Mesenchymal stem cell (in vitro differentiated cells and primary cell): ENCODE results near the gene ZC3H18.

Experiments used
- DNase-seq: peaks from one replicate; pipeline ENCODE4 v3.0.0-alpha.2; 2013
- H2AFZ ChIP-seq: one replicate; pipeline ENCODE4 v1.6.1; 2013; ENCODE audit warnings: low read depth, mild to moderate bottlenecking, control low read depth, inconsistent platforms, low read length, moderate library complexity
- H2AK5ac ChIP-seq: 2 replicates; pipeline ENCODE4 v1.6.1; 2013; ENCODE audit warnings: low read length, moderate library complexity, mild to moderate bottlenecking, inconsistent platforms; ENCODE audit not compliant: severe bottlenecking
- H2BK120ac ChIP-seq: one replicate; pipeline ENCODE4 v1.6.1; 2013; ENCODE audit warnings: low read depth, mild to moderate bottlenecking, inconsistent platforms, low read length, moderate library complexity
- H2BK12ac ChIP-seq, 2 experiments: one replicate each; pipeline ENCODE4 v1.6.1; 2013; ENCODE audit warnings: inconsistent platforms in 2 of 2, low read length in 2 of 2, mild to moderate bottlenecking in 2 of 2, moderate library complexity in 2 of 2, control low read depth in 1 of 2
- H2BK15ac ChIP-seq: one replicate; pipeline ENCODE4 v1.6.1; 2013; ENCODE audit warnings: mild to moderate bottlenecking, low read depth, inconsistent platforms; ENCODE audit not compliant: poor library complexity, severe bottlenecking
- H2BK5ac ChIP-seq: 2 replicates; pipeline ENCODE4 v1.6.1; 2013; ENCODE audit warnings: low read depth, mild to moderate bottlenecking, low read length, control low read depth, inconsistent platforms; ENCODE audit not compliant: poor library complexity, severe bottlenecking
- H3K14ac ChIP-seq, 2 experiments: one replicate each; pipeline ENCODE4 v1.6.1; 2013; ENCODE audit warnings: inconsistent platforms in 2 of 2, low read length in 2 of 2, control low read depth in 1 of 2, mild to moderate bottlenecking in 1 of 2, moderate library complexity in 1 of 2
- H3K18ac ChIP-seq, 2 experiments: one replicate each; pipeline ENCODE4 v1.6.1; 2013; ENCODE audit warnings: inconsistent platforms in 2 of 2, low read length in 2 of 2, control low read depth in 1 of 2, low read depth in 1 of 2, mild to moderate bottlenecking in 1 of 2
- H3K23ac ChIP-seq, 2 experiments: one replicate each; pipeline ENCODE4 v1.6.1; 2013; ENCODE audit warnings: inconsistent platforms in 2 of 2, low read length in 2 of 2, mild to moderate bottlenecking in 2 of 2, moderate library complexity in 2 of 2, control low read depth in 1 of 2
- H3K27ac ChIP-seq: 2 replicates; pipeline ENCODE4 v1.5.1; 2013; ENCODE audit warnings: mild to moderate bottlenecking, moderate library complexity, low read length, control low read depth, inconsistent platforms; ENCODE audit not compliant: poor library complexity, severe bottlenecking
- H3K27me3 ChIP-seq, 2 experiments: 2 replicates each; pipeline versions ENCODE4 v1.6.1 to v1.7.0; 2013; ENCODE audit warnings: low read length in 2 of 2, mild to moderate bottlenecking in 2 of 2, moderate library complexity in 2 of 2, control low read depth in 1 of 2, inconsistent platforms in 1 of 2; ENCODE audit not compliant: control insufficient read depth in 1 of 2, insufficient read depth in 1 of 2
- H3K36me3 ChIP-seq, 2 experiments: 2 replicates each; pipeline versions ENCODE4 v1.6.1 to v1.7.0; 2013; ENCODE audit warnings: low read length in 2 of 2, control low read depth in 1 of 2, inconsistent platforms in 1 of 2, low read depth in 1 of 2, mild to moderate bottlenecking in 1 of 2; ENCODE audit not compliant: insufficient read depth in 2 of 2, control insufficient read depth in 1 of 2
- H3K4ac ChIP-seq, 2 experiments: one replicate each; pipeline ENCODE4 v1.6.1; 2013; ENCODE audit warnings: inconsistent platforms in 2 of 2, low read length in 2 of 2, mild to moderate bottlenecking in 2 of 2, moderate library complexity in 2 of 2, control low read depth in 1 of 2, low read depth in 1 of 2
- H3K4me1 ChIP-seq: 2 replicates; pipeline ENCODE4 v1.6.1; 2013; ENCODE audit warnings: low read depth, low read length, control low read depth; ENCODE audit not compliant: control insufficient read depth, insufficient read depth
- H3K4me2 ChIP-seq: 2 replicates; pipeline ENCODE4 v1.6.1; 2013; ENCODE audit warnings: low read length, mild to moderate bottlenecking, inconsistent platforms; ENCODE audit not compliant: poor library complexity, severe bottlenecking
- H3K4me3 ChIP-seq, 2 experiments: 2 replicates each; pipeline versions ENCODE4 v1.5.1 to v1.7.0; 2013; ENCODE audit warnings: low read length in 2 of 2, mild to moderate bottlenecking in 2 of 2, control low read depth in 1 of 2, low read depth in 1 of 2; ENCODE audit not compliant: insufficient read depth in 1 of 2
- H3K79me1 ChIP-seq: replicated peaks from 2 replicates; pipeline ENCODE4 v1.6.1; 2013; ENCODE audit warnings: mild to moderate bottlenecking, control low read depth, low read length, inconsistent platforms; ENCODE audit not compliant: poor library complexity, severe bottlenecking
- H3K9ac ChIP-seq: 2 replicates; pipeline ENCODE4 v1.7.0; 2013; ENCODE audit warnings: mild to moderate bottlenecking, low read length, moderate library complexity
- H3K9me3 ChIP-seq: 2 replicates; pipeline ENCODE4 v1.7.0; 2013; ENCODE audit warnings: mild to moderate bottlenecking, low read length; ENCODE audit not compliant: control insufficient read depth
- H4K8ac ChIP-seq: one replicate; pipeline ENCODE4 v1.6.1; 2013; ENCODE audit warnings: inconsistent platforms, mild to moderate bottlenecking, low read length, moderate library complexity
- H4K91ac ChIP-seq: one replicate; pipeline ENCODE4 v1.6.1; 2013; ENCODE audit warnings: mild to moderate bottlenecking, low read length, inconsistent platforms
- WGBS: methylation state at CpG from one replicate; pipeline ENCODE4 v1.1.7; 2013; ENCODE audit warnings: mixed read lengths; 5-methylcytosine and 5-hydroxymethylcytosine counted together

ZC3H18 gene

DNA sequence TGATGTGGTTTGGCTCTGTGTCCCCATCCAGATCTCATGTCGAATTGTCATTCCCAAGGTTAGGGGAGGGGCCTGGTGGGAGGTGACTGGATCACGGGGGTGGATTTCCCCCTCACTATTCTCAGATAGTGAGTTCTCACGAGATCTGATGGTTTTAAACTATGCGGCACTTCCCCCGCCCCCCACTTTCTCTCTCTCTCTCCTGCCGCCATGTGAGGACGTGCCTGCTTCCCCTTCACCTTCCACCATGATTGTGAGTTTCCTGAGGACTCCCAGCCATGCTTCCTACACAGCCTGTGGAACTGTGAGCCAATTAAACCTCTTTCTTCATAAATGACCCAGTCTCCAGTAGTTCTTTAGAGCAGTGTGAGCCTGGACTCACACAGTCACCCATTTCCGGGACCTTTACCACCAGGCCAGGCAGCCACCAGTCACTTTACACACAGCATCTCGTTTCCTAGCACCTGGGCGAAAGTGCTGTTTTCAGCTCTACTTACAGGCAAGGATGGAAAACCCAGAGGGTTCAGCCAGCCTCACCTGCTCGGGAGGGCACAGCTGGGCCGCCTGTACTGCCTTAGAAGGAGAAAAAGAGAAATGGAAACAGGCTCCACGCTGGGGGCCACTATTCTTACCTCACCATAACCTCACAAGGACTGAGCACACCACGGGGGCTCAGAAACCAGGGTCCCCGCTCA lies 13.8 kb upstream of the ZC3H18 start:
- Histone ChIP-seq H3K23ac (no peak overlapping the region), H3K18ac (no peak overlapping the region), H2BK5ac (no peak overlapping the region), H4K91ac (no peak overlapping the region), H3K9me3 (no peaks in the 10 kb centered on the region), H3K27me3 (peaks cover 52 to 79% of the 10 kb centered on the region in 2 experiments), H2AK5ac (no peak overlapping the region), H2BK120ac (no peak overlapping the region), H3K4me1 (peaks cover 2% of the 10 kb centered on the region), H2BK15ac (no peak overlapping the region), H2BK12ac (no peak overlapping the region), H4K8ac (no peak overlapping the region), H2AFZ (no peak overlapping the region), H3K4me3 (no peak overlapping the region), H3K4ac (no peak overlapping the region), H3K79me1 (no peaks in the 10 kb centered on the region), H3K14ac (no peak overlapping the region), H3K4me2 (no peak overlapping the region), H3K9ac (no peak overlapping the region), H3K36me3 (no peaks in the 10 kb centered on the region), H3K27ac (no peak overlapping the region)
- 82% methylated on average over 13 of the region's 15 CpGs for WGBS
- DNase-seq = no peak

DNA sequence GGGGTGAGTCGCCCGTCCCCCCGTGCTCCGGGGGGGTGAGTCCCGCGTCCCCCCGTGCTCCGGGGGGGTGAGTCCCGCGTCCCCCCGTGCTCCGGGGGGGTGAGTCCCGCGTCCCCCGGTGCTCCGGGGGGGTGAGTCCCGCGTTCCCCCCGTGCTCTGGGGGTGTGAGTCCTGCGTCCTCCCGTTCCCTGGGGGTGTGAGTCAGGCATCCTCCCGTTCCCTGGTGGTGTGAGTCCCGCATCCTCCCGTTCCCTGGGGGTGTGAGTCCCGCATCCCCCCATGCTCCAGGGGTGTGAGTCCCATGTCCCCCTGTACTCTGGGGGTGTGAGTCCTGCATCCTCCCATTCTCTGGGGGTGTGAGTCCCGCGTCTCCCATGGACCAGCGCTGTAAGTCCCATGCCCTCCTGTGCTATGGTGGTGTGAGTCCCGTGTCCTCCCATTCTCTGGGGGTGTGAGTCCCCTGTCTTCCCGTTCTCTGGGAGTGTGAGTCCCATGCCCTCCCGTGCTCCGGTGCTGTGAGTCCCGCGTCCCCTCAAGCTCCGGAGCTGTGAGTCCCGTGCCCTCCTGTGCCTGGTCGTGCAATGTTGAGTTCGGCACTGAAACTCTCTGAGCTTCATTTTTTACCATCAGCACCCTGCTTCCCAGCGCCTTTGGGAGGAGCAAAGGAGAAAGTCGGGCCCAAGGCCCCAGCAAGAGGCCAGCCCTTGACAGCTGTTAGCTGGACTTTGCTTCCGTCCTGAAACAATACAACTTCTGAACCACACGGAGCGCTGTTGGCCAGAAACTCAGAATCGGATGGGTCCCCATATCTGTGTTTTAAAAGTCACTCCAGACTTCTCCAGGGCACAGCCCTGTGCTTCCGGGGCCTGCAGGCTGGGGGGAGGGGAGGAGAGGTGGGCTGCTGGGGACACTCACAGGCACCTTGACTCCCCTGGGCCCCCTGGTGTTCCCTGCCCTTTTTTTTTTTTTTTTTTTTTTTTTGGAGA lies 11.5 kb upstream of the ZC3H18 start:
- Histone ChIP-seq H4K91ac (no peak overlapping the region), H2BK12ac (no peak overlapping the region), H3K27ac (no peak overlapping the region), H2BK120ac (no peak overlapping the region), H3K14ac (no peak overlapping the region), H3K27me3 (peaks cover 29 to 64% of the 10 kb centered on the region in 2 experiments), H2BK5ac (no peak overlapping the region), H2AFZ (no peak overlapping the region), H3K4me2 (no peak overlapping the region), H3K9ac (no peak overlapping the region), H3K9me3 (no peaks in the 10 kb centered on the region), H2AK5ac (no peak overlapping the region), H3K4me3 (no peak overlapping the region), H3K4me1 (peaks cover 2% of the 10 kb centered on the region), H3K36me3 (no peaks in the 10 kb centered on the region), H2BK15ac (no peak overlapping the region), H3K4ac (no peak overlapping the region), H3K23ac (peak overlapping the region in 1 of 2 experiments; percentile 27), H3K79me1 (no peaks in the 10 kb centered on the region), H4K8ac (no peak overlapping the region), H3K18ac (no peak overlapping the region)
- peak; percentile 69 for DNase-seq
- WGBS = 70% methylated on average over 35 of the region's 45 CpGs

- WGBS = 73% methylated on average over 20 of the region's 22 CpGs
- H4K8ac ChIP-seq = no peak overlapping the region
- H2BK120ac ChIP-seq = no peak overlapping the region
- peaks cover 13 to 45% of the 10 kb centered on the region in 2 experiments for H3K27me3 ChIP-seq
- H3K27ac ChIP-seq = no peak overlapping the region
- DNase-seq = peak; percentile 43
- no peak overlapping the region for H2BK5ac ChIP-seq
- H3K18ac ChIP-seq = no peak overlapping the region
- no peak overlapping the region for H3K14ac ChIP-seq
- H3K79me1 ChIP-seq = no peaks in the 10 kb centered on the region
- H3K9ac ChIP-seq = no peak overlapping the region
- H2AK5ac ChIP-seq = no peak overlapping the region
- no peak overlapping the region for H3K23ac ChIP-seq
- H3K4me3 ChIP-seq = no peak overlapping the region
- no peaks in the 10 kb centered on the region for H3K9me3 ChIP-seq
- H2BK15ac ChIP-seq = no peak overlapping the region
- no peak overlapping the region for H3K4me2 ChIP-seq
- no peak overlapping the region for H3K4ac ChIP-seq
- no peak overlapping the region for H2BK12ac ChIP-seq
- H3K4me1 ChIP-seq = peaks cover 2% of the 10 kb centered on the region
- H4K91ac ChIP-seq = no peak overlapping the region
- H3K36me3 ChIP-seq = no peaks in the 10 kb centered on the region
- H2AFZ ChIP-seq = no peak overlapping the region
These were observed 9.3 kb upstream of the ZC3H18 start for GRCh38 chr16:88560714-88561484.
